ENCODE data around the gene ALDH1L1. TPM values are rescaled to one million over a fixed set of nuclear protein-coding genes. Genes with fewer than 3 reads are reported as not detected.

The ALDH1L1 gene
- total and polyA plus RNA-seq, 4 donors: 0.51 to 9.0 (median 2.8) TPM

- DNase-seq (peak in 1 of 3 donors; percentile 10), ATAC-seq (ENCODE audit: insufficient read depth, low FRiP score) (no peak)
- 60 to 64% methylated on average over 15 of the region's 15 CpGs for WGBS, 2 donors
- no peak overlapping the region for H3K4me3 ChIP-seq
- H3K9ac ChIP-seq (ENCODE audit: insufficient read depth in 1 of 2, low read length in 2 of 2): no peak overlapping the region
- no peak for TF ChIP-seq CTCF (IDR thresholded peaks at IDR 0.05; ENCODE audit: control extremely low read depth, extremely low read depth)
- H3K4me1 ChIP-seq (ENCODE audit: control insufficient read depth in 5 of 5, insufficient read depth in 5 of 5, low read length in 5 of 5): peaks cover 0 to 8% (median 0%) of the 10 kb centered on the region in 5 donors
- H3K36me3 ChIP-seq (ENCODE audit: control insufficient read depth in 4 of 4, insufficient read depth in 4 of 4, low read length in 4 of 4): no peaks in the 10 kb centered on the region
- H3K27me3 ChIP-seq (ENCODE audit: control insufficient read depth in 3 of 3, insufficient read depth in 3 of 3, low read length in 2 of 3): no peaks in the 10 kb centered on the region
- no peak overlapping the region for H3K27ac ChIP-seq (ENCODE audit: low read depth in 1 of 2, low read length in 1 of 2)
- no peaks in the 10 kb centered on the region for H3K9me3 ChIP-seq (ENCODE audit: control insufficient read depth in 4 of 4, insufficient read depth in 3 of 4, low read length in 3 of 4)
Observed at GRCh38 chr3:126130081-126130855, 50.1 kb downstream of the ALDH1L1 start.

GRCh38 chr3:126129398-126129891 is 50.9 kb downstream of the ALDH1L1 start:
- H3K9ac ChIP-seq (ENCODE audit: insufficient read depth in 1 of 2, low read length in 2 of 2): no peak overlapping the region
- ATAC-seq (ENCODE audit: insufficient read depth, low FRiP score) (peak; percentile 53), DNase-seq (peak; percentile 7 to 15 (median 10))
- H3K9me3 ChIP-seq (ENCODE audit: control insufficient read depth in 4 of 4, insufficient read depth in 3 of 4, low read length in 3 of 4): no peaks in the 10 kb centered on the region
- WGBS, 2 donors: 36 to 46% methylated on average over 16 of the region's 16 CpGs
- H3K4me3 ChIP-seq: no peak overlapping the region
- no peaks in the 10 kb centered on the region for H3K27me3 ChIP-seq (ENCODE audit: control insufficient read depth in 3 of 3, insufficient read depth in 3 of 3, low read length in 2 of 3)
- no peak for TF ChIP-seq CTCF (IDR thresholded peaks at IDR 0.05; ENCODE audit: control extremely low read depth, extremely low read depth)
- H3K27ac ChIP-seq (ENCODE audit: low read depth in 1 of 2, low read length in 1 of 2): no peak overlapping the region
- H3K36me3 ChIP-seq (ENCODE audit: control insufficient read depth in 4 of 4, insufficient read depth in 4 of 4, low read length in 4 of 4): no peaks in the 10 kb centered on the region
- peaks cover 0 to 8% (median 0%) of the 10 kb centered on the region in 5 donors for H3K4me1 ChIP-seq (ENCODE audit: control insufficient read depth in 5 of 5, insufficient read depth in 5 of 5, low read length in 5 of 5)

- H3K27ac ChIP-seq (ENCODE audit: low read depth in 1 of 2, low read length in 1 of 2): no peak overlapping the region
- DNase-seq: peak in 1 of 3 donors; percentile 10
- H3K36me3 ChIP-seq (ENCODE audit: control insufficient read depth in 4 of 4, insufficient read depth in 4 of 4, low read length in 4 of 4): no peaks in the 10 kb centered on the region
- H3K27me3 ChIP-seq (ENCODE audit: control insufficient read depth in 3 of 3, insufficient read depth in 3 of 3, low read length in 2 of 3): no peaks in the 10 kb centered on the region
- no peak overlapping the region for H3K4me3 ChIP-seq
- WGBS, 2 donors: 85 to 93% methylated on average over 13 of the region's 13 CpGs
- no peak for TF ChIP-seq CTCF (IDR thresholded peaks at IDR 0.05; ENCODE audit: control extremely low read depth, extremely low read depth)
- ATAC-seq (ENCODE audit: insufficient read depth, low FRiP score): no peak
- H3K4me1 ChIP-seq (ENCODE audit: control insufficient read depth in 5 of 5, insufficient read depth in 5 of 5, low read length in 5 of 5): peaks cover 0 to 8% (median 0%) of the 10 kb centered on the region in 5 donors
- H3K9ac ChIP-seq (ENCODE audit: insufficient read depth in 1 of 2, low read length in 2 of 2): no peak overlapping the region
- no peaks in the 10 kb centered on the region for H3K9me3 ChIP-seq (ENCODE audit: control insufficient read depth in 4 of 4, insufficient read depth in 3 of 4, low read length in 3 of 4)
Observed at GRCh38 chr3:126128504-126129397, 51.6 kb downstream of the ALDH1L1 start.
